Endometrium (tissue), 2 donors: ENCODE results near the gene KIF5C.

ENCODE experiments used
- FAIRE-seq: peaks from 2 replicates; lab custom pipeline; 2012; peaks lifted over from hg19 to GRCh38; lab: Jason Lieb, UNC
- donor health status: control.
- donor health status: control.

The KIF5C gene

GRCh38 chr2:148992448-148992847 is 117.4 kb downstream of the KIF5C start:
- no peak for FAIRE-seq

GRCh38 chr2:148993351-148993750 is 118.3 kb downstream of the KIF5C start:
- no peak for FAIRE-seq

- FAIRE-seq: no peak
These were observed 119.3 kb downstream of the KIF5C start for GRCh38 chr2:148994341-148994740.

GRCh38 chr2:148996805-148997204 is 121.8 kb downstream of the KIF5C start:
- FAIRE-seq: no peak

GRCh38 chr2:148998165-148998830 is 123.3 kb downstream of the KIF5C start:
- FAIRE-seq: no peak

- no peak for FAIRE-seq
These were observed 123.8 kb downstream of the KIF5C start for GRCh38 chr2:148998831-148999200.

GRCh38 chr2:148999451-148999921 is 124.5 kb downstream of the KIF5C start:
- no peak for FAIRE-seq

- FAIRE-seq: no peak
These were observed 125.3 kb downstream of the KIF5C start for GRCh38 chr2:149000158-149000938.

GRCh38 chr2:149001496-149001895 is 126.5 kb downstream of the KIF5C start:
- no peak for FAIRE-seq

GRCh38 chr2:149002378-149002890 is 127.4 kb downstream of the KIF5C start:
- FAIRE-seq: no peak

- no peak for FAIRE-seq
These were observed 128.1 kb downstream of the KIF5C start for GRCh38 chr2:149002891-149003740.

- no peak for FAIRE-seq
These were observed 129.8 kb downstream of the KIF5C start for GRCh38 chr2:149004836-149005235.

GRCh38 chr2:149005471-149006077 is 130.5 kb downstream of the KIF5C start:
- no peak for FAIRE-seq

GRCh38 chr2:149006883-149007543 is 132.0 kb downstream of the KIF5C start:
- no peak for FAIRE-seq

GRCh38 chr2:149008381-149008780 is 133.4 kb downstream of the KIF5C start:
- no peak for FAIRE-seq

GRCh38 chr2:149009576-149010461 is 134.8 kb downstream of the KIF5C start:
- no peak for FAIRE-seq

- FAIRE-seq: no peak
These were observed 137.5 kb downstream of the KIF5C start for GRCh38 chr2:149012545-149012944.

GRCh38 chr2:149015501-149015900 is 140.5 kb downstream of the KIF5C start:
- no peak for FAIRE-seq

GRCh38 chr2:149015926-149016563 is 141.0 kb downstream of the KIF5C start:
- FAIRE-seq: no peak
